Measurements from ENCODE around the gene REPIN1.

GRCh38 chr7:150351587-150352194, 16.9 kb upstream of the REPIN1 start:
- TF ChIP-seq, protein P1, sequence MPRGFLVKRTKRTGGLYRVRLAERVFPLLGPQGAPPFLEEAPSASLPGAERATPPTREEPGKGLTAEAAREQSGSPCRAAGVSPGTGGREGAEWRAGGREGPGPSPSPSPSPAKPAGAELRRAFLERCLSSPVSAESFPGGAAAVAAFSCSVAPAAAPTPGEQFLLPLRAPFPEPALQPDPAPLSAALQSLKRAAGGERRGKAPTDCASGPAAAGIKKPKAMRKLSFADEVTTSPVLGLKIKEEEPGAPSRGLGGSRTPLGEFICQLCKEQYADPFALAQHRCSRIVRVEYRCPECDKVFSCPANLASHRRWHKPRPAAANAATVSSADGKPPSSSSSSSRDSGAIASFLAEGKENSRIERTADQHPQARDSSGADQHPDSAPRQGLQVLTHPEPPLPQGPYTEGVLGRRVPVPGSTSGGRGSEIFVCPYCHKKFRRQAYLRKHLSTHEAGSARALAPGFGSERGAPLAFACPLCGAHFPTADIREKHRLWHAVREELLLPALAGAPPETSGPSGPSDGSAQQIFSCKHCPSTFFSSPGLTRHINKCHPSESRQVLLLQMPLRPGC (tag by site-specific recombination; IDR thresholded peaks at IDR 0.05), result no peak
- no peak for TF ChIP-seq ZNF621 (tag by site-specific recombination; IDR thresholded peaks at IDR 0.05)
- no peak for TF ChIP-seq CTCF (tag by site-specific recombination; IDR thresholded peaks at IDR 0.05)
- no peak for TF ChIP-seq ZNF660 (tag by site-specific recombination; IDR thresholded peaks at IDR 0.05)
- TF ChIP-seq ZNF335 (tag by site-specific recombination; conservative IDR thresholded peaks at IDR 0.05), result no peak
- TF ChIP-seq ZNF433 (tag by site-specific recombination; IDR thresholded peaks at IDR 0.05; ENCODE audit: low read depth), result no peak
- no peak for TF ChIP-seq ZNF654 (tag by site-specific recombination; IDR thresholded peaks at IDR 0.05; ENCODE audit: low read depth)
- no peak for TF ChIP-seq BCL11A (tag by site-specific recombination; IDR thresholded peaks at IDR 0.05; ENCODE audit: low read depth)
- no peak for TF ChIP-seq ZNF292 (tag by site-specific recombination; IDR thresholded peaks at IDR 0.05; ENCODE audit: borderline replicate concordance, low read depth)
- TF ChIP-seq ZNF416 (tag by site-specific recombination; IDR thresholded peaks at IDR 0.05), result no peak
- no peak for TF ChIP-seq ZNF24 (tag by site-specific recombination; IDR thresholded peaks at IDR 0.05)
- no peak for TF ChIP-seq ZNF76 (tag by site-specific recombination; IDR thresholded peaks at IDR 0.05; ENCODE audit: borderline replicate concordance, low read depth)
- no peak for TF ChIP-seq SALL2 (tag by site-specific recombination; IDR thresholded peaks at IDR 0.05; ENCODE audit: borderline replicate concordance)
- no peak for TF ChIP-seq ZBTB21 (tag by site-specific recombination; IDR thresholded peaks at IDR 0.05)
